KMS-11 (cell line): ENCODE measurements around the gene ADARB1.

ENCODE experiments used
- H2AFZ ChIP-seq: fragments of 200-600 bp; sonication (generic); 2 replicates; pipeline ENCODE4 v1.6.1; 2016; ENCODE audit warnings: antibody characterized with exemption, mixed run types, low read depth
- H3K27ac ChIP-seq: fragments of 200-600 bp; sonication (generic); 2 replicates; pipeline ENCODE4 v1.6.1; 2016; ENCODE audit warnings: mild to moderate bottlenecking, mixed run types
- H3K27me3 ChIP-seq: fragments of 200-600 bp; sonication (generic); 2 replicates; pipeline ENCODE4 v1.6.1; 2017; ENCODE audit warnings: mild to moderate bottlenecking, low read depth, mixed run types, moderate library complexity; ENCODE audit not compliant: insufficient read depth
- H3K36me3 ChIP-seq: fragments of 200-600 bp; sonication (generic); 2 replicates; pipeline ENCODE4 v1.6.1; 2017; ENCODE audit warnings: mild to moderate bottlenecking, mixed run types; ENCODE audit not compliant: insufficient read depth
- H3K4me1 ChIP-seq: fragments of 200-600 bp; sonication (generic); 2 replicates; pipeline ENCODE4 v1.6.1; 2016; ENCODE audit warnings: mild to moderate bottlenecking, low read depth, mixed run types; ENCODE audit not compliant: poor library complexity, severe bottlenecking
- H3K4me2 ChIP-seq: fragments of 200-600 bp; sonication (generic); 2 replicates; pipeline ENCODE4 v1.7.0; 2016; ENCODE audit warnings: mild to moderate bottlenecking, mixed run types
- H3K4me3 ChIP-seq: fragments of 200-600 bp; sonication (generic); IDR thresholded peaks from 2 replicates; pipeline ENCODE4 v1.6.1; 2017; ENCODE audit warnings: low read depth, low read length, mixed read lengths; ENCODE audit not compliant: insufficient read depth
- H3K79me2 ChIP-seq: fragments of 200-600 bp; sonication (generic); 2 replicates; pipeline ENCODE4 v1.6.1; 2016; ENCODE audit warnings: low read depth, mixed run types; ENCODE audit not compliant: insufficient read depth
- H3K9ac ChIP-seq: fragments of 200-600 bp; sonication (generic); 2 replicates; pipeline ENCODE4 v1.6.1; 2016; ENCODE audit warnings: mild to moderate bottlenecking, mixed run types
- H4K20me1 ChIP-seq: fragments of 200-600 bp; sonication (generic); 2 replicates; pipeline ENCODE4 v1.6.1; 2016; ENCODE audit warnings: mild to moderate bottlenecking, mixed run types; ENCODE audit not compliant: insufficient read depth
- CTCF ChIP-seq: fragments of 200-600 bp; sonication (generic); conservative IDR thresholded peaks from 2 replicates; pipeline ENCODE4 v1.6.1; 2017; ENCODE audit warnings: low read depth, mild to moderate bottlenecking, antibody characterized with exemption, low read length, moderate library complexity, mixed read lengths

Gene ADARB1

GRCh38 chr21:45146306-45146705, 71.9 kb downstream of the ADARB1 start:
- H2AFZ ChIP-seq: no peak overlapping the region
- no peaks in the 10 kb centered on the region for H4K20me1 ChIP-seq
- no peaks in the 10 kb centered on the region for H3K36me3 ChIP-seq
- no peak overlapping the region for H3K4me3 ChIP-seq
- no peak for TF ChIP-seq CTCF
- no peaks in the 10 kb centered on the region for H3K27me3 ChIP-seq
- no peaks in the 10 kb centered on the region for H3K79me2 ChIP-seq
- H3K4me1 ChIP-seq: no peaks in the 10 kb centered on the region
- no peak overlapping the region for H3K9ac ChIP-seq
- no peak overlapping the region for H3K27ac ChIP-seq
- no peak overlapping the region for H3K4me2 ChIP-seq

DNA sequence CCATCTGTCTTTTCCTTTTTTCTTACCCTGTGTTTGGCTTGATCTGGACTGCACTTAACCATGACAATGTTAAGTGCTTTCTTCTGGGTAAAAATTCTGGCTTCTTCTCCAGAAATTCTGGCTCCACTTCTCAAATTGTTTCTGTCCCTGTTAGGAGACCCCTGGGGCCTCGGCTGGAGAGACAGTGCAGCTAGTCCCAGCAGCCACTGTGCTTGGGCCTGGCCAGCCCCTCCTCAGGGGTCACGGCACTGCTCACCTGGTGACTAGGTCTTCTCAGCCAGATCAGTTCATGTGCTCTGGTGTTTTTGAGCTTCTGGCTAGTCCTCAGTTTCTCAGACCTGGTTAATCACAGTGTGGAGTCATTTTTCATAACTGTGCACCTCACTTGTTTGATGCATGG, 72.4 kb downstream of the ADARB1 start:
- Histone ChIP-seq H3K27ac (no peak overlapping the region), H3K4me3 (no peak overlapping the region), H3K4me2 (no peak overlapping the region), H4K20me1 (no peaks in the 10 kb centered on the region), H3K27me3 (no peaks in the 10 kb centered on the region), H3K9ac (no peak overlapping the region), H3K79me2 (no peaks in the 10 kb centered on the region), H3K4me1 (no peaks in the 10 kb centered on the region), H3K36me3 (no peaks in the 10 kb centered on the region), H2AFZ (no peak overlapping the region)
- no peak for TF ChIP-seq CTCF

DNA sequence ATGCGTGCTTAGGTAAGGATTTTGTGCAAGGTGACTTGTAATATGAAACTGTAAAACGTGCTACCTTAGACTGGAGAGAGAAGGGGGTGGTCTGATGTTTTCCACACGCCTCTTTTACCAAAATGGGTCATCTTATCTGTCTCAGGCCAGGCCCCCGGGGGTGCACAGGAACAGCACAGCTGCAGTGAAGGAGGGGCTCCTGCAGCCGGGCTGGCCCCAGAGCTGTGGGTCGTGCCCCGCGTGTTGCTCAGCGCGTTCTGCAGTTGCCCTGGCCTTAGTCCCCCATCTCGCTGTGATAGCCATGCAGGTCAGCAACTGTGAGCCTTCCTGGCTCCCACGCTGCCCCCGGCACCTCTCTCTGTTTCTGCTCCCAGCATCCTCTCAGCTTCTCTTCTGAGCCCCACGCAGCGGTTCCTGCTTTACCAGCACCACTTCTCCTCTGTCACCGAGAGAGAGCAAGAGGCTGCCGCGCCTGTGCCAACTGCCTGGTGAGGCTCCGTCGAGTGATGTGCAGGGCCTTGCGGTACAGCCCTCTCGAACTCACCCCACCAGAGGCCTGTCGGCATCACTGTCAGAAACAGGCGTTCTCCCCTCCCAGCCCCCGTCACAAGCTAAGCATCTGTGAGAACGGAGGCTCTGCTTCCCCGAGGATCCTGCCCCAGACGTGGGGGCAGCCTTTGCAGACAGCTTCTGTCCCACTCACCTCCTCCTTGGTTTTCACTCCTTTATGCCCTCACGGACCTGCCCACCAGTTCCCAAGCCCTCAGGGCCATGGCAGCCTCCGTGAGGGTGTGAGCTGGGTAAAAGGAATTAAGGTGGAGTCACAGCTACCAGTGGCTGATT, 73.3 kb downstream of the ADARB1 start:
- H3K27ac ChIP-seq: no peak overlapping the region
- H3K4me3 ChIP-seq: no peak overlapping the region
- no peaks in the 10 kb centered on the region for H3K4me1 ChIP-seq
- no peaks in the 10 kb centered on the region for H4K20me1 ChIP-seq
- no peak for TF ChIP-seq CTCF
- H3K9ac ChIP-seq: no peak overlapping the region
- H3K79me2 ChIP-seq: no peaks in the 10 kb centered on the region
- no peaks in the 10 kb centered on the region for H3K27me3 ChIP-seq
- H3K4me2 ChIP-seq: no peak overlapping the region
- no peaks in the 10 kb centered on the region for H3K36me3 ChIP-seq
- no peak overlapping the region for H2AFZ ChIP-seq

- no peaks in the 10 kb centered on the region for H4K20me1 ChIP-seq
- H3K9ac ChIP-seq: no peak overlapping the region
Observed at GRCh38 chr21:45148316-45148990, 74.1 kb downstream of the ADARB1 start.

More at GRCh38 chr21:45148316-45148990, 74.1 kb downstream of the ADARB1 start:
- Histone ChIP-seq H3K36me3 (no peaks in the 10 kb centered on the region), H3K4me2 (no peak overlapping the region), H3K79me2 (no peaks in the 10 kb centered on the region), H3K4me3 (no peak overlapping the region), H3K4me1 (no peaks in the 10 kb centered on the region), H3K27ac (no peak overlapping the region), H3K27me3 (no peaks in the 10 kb centered on the region), H2AFZ (no peak overlapping the region)
- no peak for TF ChIP-seq CTCF
